Measurements from ENCODE around the gene JAK3. TPM values are rescaled to one million over a fixed set of nuclear protein-coding genes. Genes with fewer than 3 reads are reported as not detected.

JAK3 gene
- total RNA-seq, 1 experiment from 2014 or later, result not detected

DNA sequence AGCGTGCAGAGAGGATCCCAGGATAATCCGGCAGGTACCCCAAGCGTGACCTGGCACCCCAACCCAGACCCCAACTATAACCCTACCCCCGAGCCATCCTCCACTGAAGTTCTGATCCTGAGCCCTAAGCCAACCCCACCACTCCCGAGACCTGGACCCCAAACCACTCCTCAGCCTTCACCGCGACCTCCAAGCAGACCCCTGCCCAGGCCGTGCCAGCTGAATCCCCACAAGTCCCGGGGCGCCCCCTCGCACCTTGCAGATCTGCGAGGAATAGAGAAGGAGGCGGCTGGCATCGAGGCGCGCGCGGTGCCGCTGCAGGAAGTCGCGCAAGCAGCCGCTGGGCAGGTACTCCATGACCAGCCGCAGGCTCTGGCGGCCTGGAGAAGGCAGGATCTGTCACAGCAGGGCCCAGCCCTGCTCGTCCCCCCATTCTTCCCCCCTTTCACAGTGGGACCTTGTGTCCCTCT is 16.3 kb downstream of the JAK3 start:
- no peak for TF ChIP-seq CTCF (IDR thresholded peaks at IDR 0.05; ENCODE audit: unreplicated experiment)
- intact Hi-C loops (cut with micrococcal nuclease; ENCODE audit: unreplicated experiment), result no loop called here
- CTCF ChIA-PET, result no interaction called here
- Mint-ChIP-seq H3K9me3 (ENCODE audit: low read depth, unreplicated experiment) (no peaks in the 10 kb centered on the region), H3K36me3 (ENCODE audit: insufficient read depth, unreplicated experiment) (no peaks in the 10 kb centered on the region), H3K27ac (ENCODE audit: unreplicated experiment) (no peak overlapping the region), H3K4me3 (ENCODE audit: low read depth, unreplicated experiment) (no peak overlapping the region), H3K4me1 (ENCODE audit: low read depth, unreplicated experiment) (no peaks in the 10 kb centered on the region), H3K27me3 (ENCODE audit: unreplicated experiment) (peaks cover 22% of the 10 kb centered on the region)
- DNase-seq, result no peak
- no TSS peak for BruUV-seq (replicated peaks)

DNA sequence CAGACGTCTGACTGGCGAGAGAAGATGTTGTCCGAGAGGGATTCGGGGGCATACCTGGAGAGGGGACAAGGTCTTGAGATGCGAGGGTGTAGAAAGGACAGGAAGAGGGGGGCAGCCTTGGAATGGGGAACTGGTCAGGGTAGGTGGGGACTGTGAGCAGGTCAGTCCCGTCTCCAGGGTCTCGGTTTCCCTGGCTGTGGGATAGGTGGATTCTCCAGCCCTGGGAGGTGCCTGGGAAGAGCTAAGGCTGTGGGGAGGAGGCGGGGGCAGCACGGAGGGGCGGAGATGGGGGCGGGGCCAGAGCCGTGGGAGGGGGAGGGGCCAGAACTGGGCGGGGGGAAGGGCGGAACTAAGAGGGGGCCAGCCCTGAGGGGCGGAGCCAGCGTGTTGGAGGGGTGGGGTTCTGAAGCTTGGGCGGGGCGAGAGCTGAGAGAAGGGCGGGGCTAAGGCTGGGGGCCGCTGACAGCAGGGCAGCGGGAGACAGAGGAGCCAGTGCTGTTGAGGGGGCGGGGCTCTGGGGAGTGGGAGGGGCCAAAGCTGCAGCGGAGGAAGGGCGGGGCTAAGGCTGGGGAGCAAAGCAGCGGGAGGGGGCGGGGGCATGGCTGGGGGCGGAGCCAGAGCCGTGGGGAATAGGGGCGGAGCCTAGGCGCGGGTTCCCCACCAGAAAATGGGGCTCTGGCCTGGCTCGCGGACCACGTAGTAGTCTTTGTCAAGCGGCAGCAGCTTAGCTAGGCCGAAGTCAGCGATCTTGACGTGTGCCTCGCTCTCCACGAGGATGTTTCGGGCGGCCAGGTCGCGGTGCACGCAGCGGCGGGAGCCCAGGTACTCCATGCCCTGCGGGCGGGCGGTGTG is 17.0 kb downstream of the JAK3 start:
- intact Hi-C loops (cut with micrococcal nuclease; ENCODE audit: unreplicated experiment), result no loop called here
- no peak for TF ChIP-seq CTCF (IDR thresholded peaks at IDR 0.05; ENCODE audit: unreplicated experiment)
- Mint-ChIP-seq H3K27me3 (ENCODE audit: unreplicated experiment) (peaks cover 15% of the 10 kb centered on the region), H3K4me1 (ENCODE audit: low read depth, unreplicated experiment) (no peaks in the 10 kb centered on the region), H3K4me3 (ENCODE audit: low read depth, unreplicated experiment) (no peak overlapping the region), H3K27ac (ENCODE audit: unreplicated experiment) (no peak overlapping the region), H3K9me3 (ENCODE audit: low read depth, unreplicated experiment) (no peaks in the 10 kb centered on the region), H3K36me3 (ENCODE audit: insufficient read depth, unreplicated experiment) (no peaks in the 10 kb centered on the region)
- CTCF ChIA-PET, result interaction anchor here (0.6 to 0.7 kb wide), 3 partner anchors 35 to 357 kb away, joined by 3 to 9 read pairs (median 4); no protein-coding TSS in a partner anchor
- BruUV-seq (replicated peaks), result no TSS peak
- no peak for DNase-seq

- Mint-ChIP-seq H3K27me3 (ENCODE audit: unreplicated experiment) (peaks cover 16% of the 10 kb centered on the region), H3K27ac (ENCODE audit: unreplicated experiment) (no peak overlapping the region), H3K36me3 (ENCODE audit: insufficient read depth, unreplicated experiment) (no peaks in the 10 kb centered on the region), H3K4me3 (ENCODE audit: low read depth, unreplicated experiment) (no peak overlapping the region), H3K9me3 (ENCODE audit: low read depth, unreplicated experiment) (no peaks in the 10 kb centered on the region), H3K4me1 (ENCODE audit: low read depth, unreplicated experiment) (no peaks in the 10 kb centered on the region)
- BruUV-seq (replicated peaks), result no TSS peak
- no peak for TF ChIP-seq CTCF (IDR thresholded peaks at IDR 0.05; ENCODE audit: unreplicated experiment)
- CTCF ChIA-PET, result interaction anchor here (0.6 to 0.7 kb wide), 3 partner anchors 14 to 52 kb away, joined by 3 to 9 read pairs (median 4); no protein-coding TSS in a partner anchor
- intact Hi-C loops (cut with micrococcal nuclease; ENCODE audit: unreplicated experiment), result no loop called here
- DNase-seq, result no peak
These were observed 17.8 kb downstream of the JAK3 start for GRCh38 chr19:17829855-17830566.

- Mint-ChIP-seq H3K27me3 (ENCODE audit: unreplicated experiment) (peaks cover 34% of the 10 kb centered on the region), H3K4me3 (ENCODE audit: low read depth, unreplicated experiment) (no peak overlapping the region), H3K36me3 (ENCODE audit: insufficient read depth, unreplicated experiment) (no peaks in the 10 kb centered on the region), H3K9me3 (ENCODE audit: low read depth, unreplicated experiment) (no peaks in the 10 kb centered on the region), H3K4me1 (ENCODE audit: low read depth, unreplicated experiment) (no peaks in the 10 kb centered on the region), H3K27ac (ENCODE audit: unreplicated experiment) (no peak overlapping the region)
- TF ChIP-seq CTCF (IDR thresholded peaks at IDR 0.05; ENCODE audit: unreplicated experiment), result no peak
- no peak for DNase-seq
- intact Hi-C loops (cut with micrococcal nuclease; ENCODE audit: unreplicated experiment), result no loop called here
- CTCF ChIA-PET, result no interaction called here
- BruUV-seq (replicated peaks), result no TSS peak
These were observed 21.2 kb downstream of the JAK3 start for GRCh38 chr19:17826508-17827056.
